HG03103 (cell line): ENCODE results near the gene TUT7.
"Not testable (repeated sequence)": the region's sequence is repeated elsewhere in the genome, so short reads cannot be mapped to it uniquely, and the experiment has no call there.

Source experiments
- ATAC-seq: cut with Tn5 transposase; IDR thresholded peaks from one replicate; pipeline ENCODE4 v1.9.1; 2021; ENCODE audit warnings: low read depth; ENCODE audit not compliant: unreplicated experiment

The TUT7 gene

GRCh38 chr9:86303316-86303975, 50.8 kb downstream of the TUT7 start:
- no peak for ATAC-seq

- ATAC-seq: no peak
These were observed 52.5 kb downstream of the TUT7 start for GRCh38 chr9:86301686-86302085.

DNA sequence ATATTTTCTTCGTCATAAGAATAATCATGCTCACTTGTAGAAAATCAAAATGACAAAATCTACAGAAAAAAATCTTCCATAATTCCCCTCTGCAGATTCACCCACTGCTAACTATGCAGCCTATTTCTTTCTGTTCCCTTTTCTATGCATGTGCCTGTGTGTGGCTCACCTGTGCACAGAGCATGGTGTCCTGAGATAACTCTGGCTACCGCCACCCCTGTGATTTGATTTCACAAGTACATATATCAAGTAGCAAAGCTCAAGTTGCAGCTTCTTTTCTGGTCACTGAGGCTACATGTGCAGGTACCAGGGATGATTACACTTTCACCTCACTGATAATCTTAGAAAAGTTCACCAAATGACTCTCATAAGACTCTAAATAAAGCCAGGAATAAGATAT, 53.5 kb downstream of the TUT7 start:
- no peak for ATAC-seq

DNA sequence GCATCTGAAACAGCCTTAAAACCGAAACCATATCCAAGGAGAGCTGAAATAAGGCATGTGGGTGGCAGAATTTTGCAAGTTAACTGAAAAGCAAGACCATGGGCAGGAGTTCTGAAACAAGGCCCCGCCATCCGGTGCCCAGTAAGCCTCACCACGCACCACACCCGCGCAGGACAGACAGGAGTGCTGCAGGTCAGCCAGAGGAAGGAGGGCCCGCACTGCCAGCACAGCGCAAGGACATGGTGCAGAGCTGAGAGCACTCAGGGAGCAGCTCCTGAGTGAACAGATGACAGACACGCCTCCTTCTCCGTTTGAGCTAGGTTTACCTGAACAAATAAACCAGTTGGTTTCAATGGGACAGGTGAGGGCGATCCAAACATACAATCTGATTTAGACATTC, 55.3 kb downstream of the TUT7 start:
- no peak for ATAC-seq

GRCh38 chr9:86290341-86290740, 63.9 kb downstream of the TUT7 start:
- ATAC-seq: not testable (repeated sequence)

DNA sequence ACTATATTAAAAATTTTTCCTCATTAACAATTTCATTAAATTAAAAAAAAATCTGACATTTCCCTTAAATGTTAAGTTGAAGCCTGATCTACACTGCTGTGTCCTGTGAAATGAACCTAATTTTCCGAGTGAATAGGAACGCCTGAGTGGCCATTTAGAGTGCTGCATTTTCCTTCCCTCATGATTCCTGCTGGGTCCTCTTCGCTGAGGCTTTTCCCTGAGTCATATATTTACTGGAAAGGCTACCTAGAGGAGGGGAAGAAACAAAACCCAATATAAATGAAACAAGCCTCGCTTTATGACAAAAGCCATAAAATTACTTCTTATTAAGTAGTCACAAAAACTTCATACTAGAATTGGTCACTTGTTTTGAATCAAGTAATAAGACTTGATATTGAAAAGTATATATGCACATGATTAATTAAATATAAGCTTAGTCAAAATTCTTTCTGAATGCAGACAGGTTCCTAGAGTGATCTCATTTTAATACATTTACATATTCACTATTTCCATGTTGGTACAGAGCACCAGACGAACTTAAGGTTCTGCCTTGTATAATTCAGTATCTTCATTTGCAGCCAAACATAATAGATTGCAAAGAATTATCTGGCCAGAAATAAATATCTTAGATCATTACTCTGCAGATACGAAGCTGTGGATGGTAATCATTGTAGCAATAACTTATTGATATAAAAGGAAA, 65.6 kb downstream of the TUT7 start:
- ATAC-seq: no peak

GRCh38 chr9:86287013-86287412, 67.2 kb downstream of the TUT7 start:
- ATAC-seq: no peak

- ATAC-seq: no peak
These were observed 67.9 kb downstream of the TUT7 start for GRCh38 chr9:86286278-86286677.

DNA sequence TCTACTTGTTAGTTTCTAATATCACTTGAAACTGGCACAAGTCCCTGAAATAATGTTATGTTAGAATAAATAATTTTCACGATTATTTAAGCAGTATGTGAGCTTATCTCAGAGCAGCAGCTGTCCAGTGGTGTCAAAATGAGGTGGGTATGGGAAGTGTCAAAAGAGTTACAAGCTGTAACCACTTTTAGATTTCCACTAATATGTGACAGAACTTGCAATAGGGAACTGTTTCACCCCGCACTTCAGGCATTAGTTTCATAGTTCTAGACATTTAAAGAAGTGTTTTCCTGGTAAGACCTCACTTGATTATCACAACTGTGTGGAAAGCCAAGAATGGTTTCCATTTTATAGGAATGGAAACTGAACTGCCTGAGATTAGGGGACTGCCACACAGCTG, 68.9 kb downstream of the TUT7 start:
- ATAC-seq: no peak

GRCh38 chr9:86282979-86283535, 71.2 kb downstream of the TUT7 start:
- ATAC-seq: peak; percentile 5

DNA sequence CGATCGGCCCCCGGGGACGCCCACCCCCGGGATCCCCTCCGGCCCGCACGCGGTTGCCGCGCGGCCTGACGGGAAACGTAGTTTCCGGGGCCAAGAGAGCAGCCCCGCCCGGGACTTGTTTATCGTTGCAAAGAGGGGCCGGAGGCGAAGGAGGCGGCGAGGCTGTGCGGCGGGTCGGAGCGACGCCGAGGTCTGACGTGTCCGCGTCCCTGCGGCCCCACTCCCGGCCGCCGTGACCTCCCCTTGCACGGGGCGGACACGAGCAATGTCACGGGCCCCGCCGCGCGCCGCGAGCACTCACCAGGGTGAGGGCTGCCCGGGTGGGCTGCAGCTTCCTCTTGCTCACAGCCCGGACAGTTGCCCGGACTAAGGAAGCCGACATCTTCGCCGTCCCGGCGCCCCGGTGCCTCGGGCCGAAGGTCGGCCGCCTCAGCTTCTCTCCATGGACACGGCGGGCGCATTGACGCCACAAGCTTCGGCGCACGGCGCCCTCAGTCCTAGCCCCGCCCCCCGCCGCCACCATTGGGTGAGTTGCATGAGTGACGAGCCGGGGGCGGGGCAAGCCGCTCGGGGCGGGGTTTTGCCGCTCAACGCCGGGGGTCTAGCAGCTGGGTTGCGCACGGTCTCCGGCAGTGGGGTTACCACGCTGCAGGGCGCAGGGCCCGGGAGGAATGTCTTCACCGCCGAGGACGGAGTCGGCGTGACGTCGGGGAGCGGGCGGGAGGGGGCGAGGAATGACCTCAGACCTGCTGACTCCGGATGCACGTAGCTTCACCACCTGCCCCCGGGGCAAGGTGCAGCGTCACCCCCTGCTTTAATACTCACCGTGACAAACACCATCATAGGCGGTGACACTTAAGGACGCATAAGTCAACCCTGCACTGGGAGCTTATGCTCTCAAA, 71.9 kb downstream of the TUT7 start, which contains the start of gene ISCA1:
Gene ISCA1, minus strand, starts transcription at position 462 of the 902 bp plus-strand sequence. Its CDS starts 80 bp downstream, at position 382.
- ATAC-seq: peak; percentile 72

DNA sequence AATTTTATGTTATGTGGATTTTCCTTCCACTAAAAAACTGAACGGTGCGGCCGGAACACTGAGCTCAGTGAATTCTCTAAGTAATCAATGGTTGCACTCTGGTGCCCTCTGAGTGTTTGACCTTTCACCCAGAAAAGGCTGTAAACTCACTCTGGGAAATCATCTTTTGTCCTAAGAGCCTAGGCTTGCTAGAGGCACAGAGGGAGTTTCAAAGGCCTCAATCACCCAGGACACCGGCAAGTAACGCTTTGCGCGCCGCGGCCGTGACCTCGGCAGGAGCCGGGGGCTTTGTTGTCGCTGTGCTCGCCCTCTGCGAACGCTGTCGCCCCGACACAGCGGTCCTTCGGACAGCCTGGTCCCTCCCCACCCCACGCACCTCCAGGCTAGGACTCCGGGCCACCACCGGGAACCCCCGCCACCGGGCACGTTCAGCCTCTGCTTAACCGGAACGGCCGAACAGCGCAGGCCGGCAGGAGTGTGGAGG, 72.6 kb downstream of the TUT7 start:
- ATAC-seq: peak; percentile 24

GRCh38 chr9:86280580-86280979, 73.6 kb downstream of the TUT7 start:
- no peak for ATAC-seq

GRCh38 chr9:86279839-86280238, 74.4 kb downstream of the TUT7 start:
- ATAC-seq: no peak

- no peak for ATAC-seq
These were observed 77.1 kb downstream of the TUT7 start for GRCh38 chr9:86277072-86277471.

GRCh38 chr9:86275962-86276361, 78.2 kb downstream of the TUT7 start:
- ATAC-seq: no peak

DNA sequence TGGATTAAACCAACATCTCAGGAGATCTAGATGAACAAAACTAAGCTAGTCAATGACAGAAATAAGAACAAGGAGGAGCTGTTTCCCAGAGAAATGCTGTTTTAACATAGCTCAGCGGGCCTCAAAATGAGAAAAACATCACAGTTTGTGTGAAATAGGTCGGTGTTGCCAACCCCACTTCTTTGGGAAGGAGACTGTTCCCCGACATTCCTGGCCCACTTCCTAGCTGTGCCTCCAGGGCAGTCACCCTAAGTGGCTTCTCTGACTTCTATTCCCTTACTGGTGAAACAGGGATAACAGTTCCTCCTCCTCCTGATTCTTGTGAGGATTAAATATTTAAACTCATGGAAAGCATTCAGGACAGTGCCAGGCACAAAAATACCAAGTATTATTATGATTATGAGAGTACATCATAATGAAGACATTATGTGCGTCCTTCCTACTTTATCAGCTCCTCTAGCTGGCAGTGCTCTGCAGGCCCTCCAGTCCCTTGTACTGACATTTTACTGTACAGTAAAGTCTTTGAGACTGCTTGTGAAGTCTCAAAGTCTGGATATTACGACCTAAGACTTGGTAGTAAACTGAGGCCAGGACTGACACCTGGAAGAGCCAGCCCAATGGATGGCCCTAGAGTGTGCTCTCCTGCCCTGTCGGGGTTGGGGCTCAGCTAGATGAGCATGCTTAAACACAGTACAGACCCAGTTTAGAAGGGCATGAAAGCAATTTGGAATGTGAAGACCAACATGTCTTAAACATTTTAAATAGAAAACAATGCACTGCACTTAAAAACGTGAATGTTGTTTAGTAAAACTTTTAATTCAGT, 79.2 kb downstream of the TUT7 start:
- no peak for ATAC-seq

DNA sequence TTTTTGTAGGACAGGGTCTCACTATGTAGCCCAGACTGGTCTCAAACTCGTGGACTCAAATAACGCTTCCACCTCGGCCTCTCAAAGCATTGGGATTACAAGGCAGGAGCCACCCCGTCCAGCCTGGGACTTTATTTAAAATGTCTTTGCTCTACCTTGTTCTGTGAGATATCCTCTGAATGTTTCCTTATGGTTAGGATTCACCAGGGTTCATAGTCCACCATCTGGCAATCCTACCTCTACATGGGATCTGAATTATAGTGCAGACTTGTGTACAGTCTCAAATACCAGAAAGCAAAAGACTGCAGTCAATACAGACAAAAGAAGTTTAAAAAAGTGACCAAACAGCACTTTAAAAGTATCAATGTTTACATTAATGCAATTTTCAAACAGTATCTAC, 82.0 kb downstream of the TUT7 start:
- ATAC-seq: no peak

- no peak for ATAC-seq
These were observed 90.3 kb downstream of the TUT7 start for GRCh38 chr9:86263876-86264275.

DNA sequence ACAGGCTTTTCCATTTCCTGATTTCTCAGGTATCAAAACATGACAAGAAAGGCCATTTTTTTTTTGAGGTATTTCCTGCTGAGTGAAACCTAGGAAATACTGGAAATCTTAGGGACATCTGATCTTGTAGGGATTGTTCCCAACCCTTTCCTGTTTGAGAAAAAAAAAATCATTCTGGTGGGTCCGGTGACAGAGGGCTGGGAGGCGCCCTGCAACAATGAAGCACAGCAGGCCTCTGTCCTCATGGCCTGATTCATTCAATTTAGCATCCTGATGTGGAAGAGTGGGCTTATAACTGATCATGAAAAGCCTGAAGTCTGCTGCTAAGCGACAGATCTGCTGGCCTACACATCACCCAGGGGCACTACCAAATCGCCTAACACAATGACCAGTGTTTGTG, 91.7 kb downstream of the TUT7 start:
- no peak for ATAC-seq
